ENCODE measurements around the gene MRPS2.

DNA sequence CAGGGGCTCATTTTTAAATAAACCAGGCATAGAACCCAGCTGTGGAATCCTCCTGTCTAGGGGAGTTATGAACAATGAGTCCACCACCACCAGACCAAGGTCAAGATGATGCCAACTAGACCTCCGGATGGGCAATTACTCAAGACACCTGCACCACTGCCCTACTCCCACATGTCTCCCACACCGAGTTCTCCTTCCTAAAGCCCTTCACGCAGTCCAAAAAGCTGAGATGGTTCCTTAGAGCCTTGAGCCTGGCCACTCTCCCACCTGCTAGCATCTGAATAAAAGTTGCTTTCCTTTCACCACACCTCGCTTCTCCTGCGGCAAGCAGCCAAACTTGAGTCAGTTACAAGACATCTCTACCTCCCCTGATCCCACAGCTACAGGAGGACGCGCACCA is 36.3 kb upstream of the MRPS2 start:
- TF ChIP-seq POLR2A (IDR thresholded peaks at IDR 0.05) (no peak), POLR2AphosphoS5 (IDR thresholded peaks at IDR 0.05; ENCODE audit: insufficient read depth in 1 of 2, low read depth in 1 of 2) (no peak)
- TF ChIP-seq, protein P1, sequence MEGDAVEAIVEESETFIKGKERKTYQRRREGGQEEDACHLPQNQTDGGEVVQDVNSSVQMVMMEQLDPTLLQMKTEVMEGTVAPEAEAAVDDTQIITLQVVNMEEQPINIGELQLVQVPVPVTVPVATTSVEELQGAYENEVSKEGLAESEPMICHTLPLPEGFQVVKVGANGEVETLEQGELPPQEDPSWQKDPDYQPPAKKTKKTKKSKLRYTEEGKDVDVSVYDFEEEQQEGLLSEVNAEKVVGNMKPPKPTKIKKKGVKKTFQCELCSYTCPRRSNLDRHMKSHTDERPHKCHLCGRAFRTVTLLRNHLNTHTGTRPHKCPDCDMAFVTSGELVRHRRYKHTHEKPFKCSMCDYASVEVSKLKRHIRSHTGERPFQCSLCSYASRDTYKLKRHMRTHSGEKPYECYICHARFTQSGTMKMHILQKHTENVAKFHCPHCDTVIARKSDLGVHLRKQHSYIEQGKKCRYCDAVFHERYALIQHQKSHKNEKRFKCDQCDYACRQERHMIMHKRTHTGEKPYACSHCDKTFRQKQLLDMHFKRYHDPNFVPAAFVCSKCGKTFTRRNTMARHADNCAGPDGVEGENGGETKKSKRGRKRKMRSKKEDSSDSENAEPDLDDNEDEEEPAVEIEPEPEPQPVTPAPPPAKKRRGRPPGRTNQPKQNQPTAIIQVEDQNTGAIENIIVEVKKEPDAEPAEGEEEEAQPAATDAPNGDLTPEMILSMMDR (IDR thresholded peaks at IDR 0.05), result no peak

Measured in vagina (tissue), 2 donors.